T-cell (primary cell): ENCODE results near the gene FXR1. TPM values are rescaled to one million over a fixed set of nuclear protein-coding genes. Genes with fewer than 3 reads are reported as not detected.
"Not testable (repeated sequence)": the region's sequence is repeated elsewhere in the genome, so short reads cannot be mapped to it uniquely, and the experiment has no call there.

Experiments
- ATAC-seq, 4 experiments: fragments of 200-7000 bp in 3 of 4; fragments of 150-1000 bp in 1 of 4; cut with Tn5 transposase; replicated peaks in 1 of 4; 1 replicate in 3 of 4; 2 replicates in 1 of 4; pipeline ENCODE4 v1.10.0; 2021; ENCODE audit warnings: moderate library complexity in 3 of 4, mild to moderate bottlenecking in 2 of 4, moderate number of reproducible peaks in 1 of 4
- CTCF ChIA-PET, 2 donors: fragments of 300-600 bp; sonication (Branson Sonifier 250); formaldehyde crosslinking; loops; one replicate each; lab custom pipeline; 2022; ENCODE audit warnings: antibody characterized with exemption in 2 of 2; lab: Charles Lee
- POLR2A ChIA-PET, 2 donors: fragments of 300-600 bp; sonication (Branson Sonifier 250); formaldehyde crosslinking; loops; one replicate each; lab custom pipeline; 2022; ENCODE audit warnings: antibody characterized with exemption in 2 of 2; lab: Charles Lee
- DNase-seq, 35 experiments: peaks; one replicate each; pipeline versions ENCODE4 v3.0.0 to v3.0.0-alpha.2; 2013 to 2023
- H3K27ac ChIP-seq: one replicate; pipeline ENCODE4 v1.5.1; 2013; ENCODE audit warnings: low read length
- H3K27me3 ChIP-seq, 2 experiments: replicated peaks in 1 of 2; 1 replicate in 1 of 2; 2 replicates in 1 of 2; pipeline versions ENCODE4 v1.6.1 to v1.7.0; 2013; ENCODE audit warnings: low read length in 1 of 2, mixed read lengths in 1 of 2; ENCODE audit not compliant: control insufficient read depth in 2 of 2, insufficient read depth in 2 of 2; ENCODE audit errors: extremely low read depth in 1 of 2
- H3K36me3 ChIP-seq, 2 donors: 1 replicate in 1 of 2; 2 replicates in 1 of 2; pipeline versions ENCODE4 v1.6.1 to v1.7.0; 2013; ENCODE audit warnings: low read length in 1 of 2; ENCODE audit not compliant: control insufficient read depth in 2 of 2, insufficient read depth in 1 of 2; ENCODE audit errors: extremely low read depth in 1 of 2
- H3K4me1 ChIP-seq, 2 experiments: 1 replicate in 1 of 2; 2 replicates in 1 of 2; pipeline versions ENCODE4 v1.6.1 to v1.7.0; 2013; ENCODE audit warnings: low read length in 2 of 2, mixed read lengths in 1 of 2; ENCODE audit not compliant: insufficient read depth in 2 of 2, control insufficient read depth in 1 of 2; ENCODE audit errors: extremely low read depth in 1 of 2
- H3K4me3 ChIP-seq, 2 donors: 1 replicate in 1 of 2; 2 replicates in 1 of 2; pipeline versions ENCODE4 v1.5.1 to v1.7.0; 2013; ENCODE audit warnings: mild to moderate bottlenecking in 2 of 2, low read length in 1 of 2, moderate library complexity in 1 of 2; ENCODE audit not compliant: control insufficient read depth in 1 of 2; ENCODE audit errors: extremely low read depth in 1 of 2
- H3K9me3 ChIP-seq: 2 replicates; pipeline ENCODE4 v1.7.0; 2013
- H3K27ac Mint-ChIP-seq, 2 donors: one replicate each; pipeline ENCODE4 v1.8.0; 2020 to 2021; ENCODE audit warnings: mild to moderate bottlenecking in 2 of 2, mixed read lengths in 2 of 2
- H3K27me3 Mint-ChIP-seq, 2 donors: one replicate each; pipeline ENCODE4 v1.8.0; 2021 to 2022; ENCODE audit warnings: mixed read lengths in 2 of 2
- H3K36me3 Mint-ChIP-seq: one replicate; pipeline ENCODE4 v1.8.0; 2021; ENCODE audit warnings: mixed read lengths
- H3K4me1 Mint-ChIP-seq, 3 donors: one replicate each; pipeline ENCODE4 v1.8.0; 2020 to 2022; ENCODE audit warnings: mixed read lengths in 3 of 3, mild to moderate bottlenecking in 1 of 3
- H3K4me3 Mint-ChIP-seq, 3 donors: one replicate each; pipeline ENCODE4 v1.8.0; 2020 to 2022; ENCODE audit warnings: mild to moderate bottlenecking in 3 of 3, mixed read lengths in 3 of 3, moderate library complexity in 3 of 3
- H3K9me3 Mint-ChIP-seq, 3 donors: one replicate each; pipeline ENCODE4 v1.8.0; 2020 to 2022; ENCODE audit warnings: mixed read lengths in 3 of 3
- WGBS: methylation state at CpG from one replicate; pipeline ENCODE4 v1.1.5; 2013; ENCODE audit warnings: missing lambda C conversion rate; ENCODE audit not compliant: insufficient coverage; 5-methylcytosine and 5-hydroxymethylcytosine counted together
- total RNA-seq, 35 experiments: library from RNA in 6 of 35; stranded (reverse) in 6 of 35; fragments of 120-200 nt in 1 of 35; gene quantifications; one replicate each; pipeline versions ENCODE4 v1.2.1 to v1.2.4 and lab custom pipeline; 2013 to 2026

FXR1 gene
- total RNA-seq (100 to 1,000 TPM in 3 of 5 donors, 10 to 100 TPM in 2; 97.5 to 150 (median 100) TPM), total RNA-seq (lab: John Stamatoyannopoulos, UW) (102 to 206 (median 150) reads per million in 29 experiments)
- total RNA-seq (2013) = 146 TPM

DNA sequence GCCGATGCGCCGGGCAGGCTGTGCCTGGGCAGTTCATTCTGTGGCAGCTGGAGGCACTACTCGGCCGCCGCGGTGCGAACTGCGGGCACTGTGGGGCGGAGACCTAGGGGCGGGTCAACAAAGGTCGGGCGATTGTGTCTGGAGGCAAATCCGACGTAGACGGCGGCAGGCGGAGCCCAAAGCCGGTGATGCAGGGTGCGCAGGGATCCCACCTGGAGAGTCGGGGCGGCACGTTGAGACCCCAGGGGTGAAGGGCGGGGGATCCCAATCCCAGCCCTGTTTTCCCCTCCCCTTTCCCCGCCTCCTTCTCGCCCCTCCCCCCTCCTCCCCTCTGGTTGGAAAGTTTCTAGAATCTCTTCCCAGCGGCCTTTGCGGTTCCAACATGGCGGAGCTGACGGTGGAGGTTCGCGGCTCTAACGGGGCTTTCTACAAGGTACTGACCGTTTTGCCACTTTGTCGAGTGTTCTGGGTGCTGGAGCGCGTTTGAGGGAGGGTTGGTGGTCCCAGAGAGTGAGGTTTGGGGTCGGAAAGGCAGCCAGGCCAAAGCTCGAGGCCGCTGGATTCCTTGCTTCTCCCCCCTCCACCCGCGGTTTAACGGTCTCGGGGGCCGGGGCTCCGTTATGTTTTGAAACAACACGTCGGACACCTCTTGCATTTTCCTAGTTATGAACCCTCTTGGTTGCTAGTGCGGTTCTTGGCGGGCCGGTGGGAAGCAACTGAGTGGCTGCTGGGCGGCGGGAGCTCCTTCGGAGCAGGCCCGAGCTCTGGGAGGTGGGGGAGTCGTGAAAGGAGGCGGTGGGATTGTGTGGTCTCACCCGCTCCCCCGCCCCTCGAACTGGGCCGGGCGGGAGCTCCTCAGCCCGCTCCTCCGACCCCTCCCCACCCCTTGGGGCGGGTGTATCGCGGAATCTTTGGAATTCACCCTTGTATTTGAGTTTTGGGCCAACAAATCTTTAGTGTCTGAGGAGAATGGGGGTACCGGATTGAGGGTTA lies at the start of gene FXR1:
Gene FXR1, plus strand, starts transcription at position 367 of the 993 bp plus-strand sequence. Its CDS starts 16 bp downstream, at position 383.
- peaks cover 0 to 5% of the 10 kb centered on the region in 2 donors for H3K36me3 ChIP-seq
- H3K9me3 Mint-ChIP-seq = no peaks in the 10 kb centered on the region
- DNase-seq = peak; percentile 73 to 92 (median 84)
- peak within 1 kb of the TSS; percentile 93 for H3K27ac ChIP-seq
- peak; percentile 92 to 97 (median 96) for ATAC-seq
- H3K36me3 Mint-ChIP-seq = peaks cover 15% of the 10 kb centered on the region
- WGBS = 0% methylated on average over 38 of the region's 68 CpGs
- H3K27me3 ChIP-seq = no peaks in the 10 kb centered on the region
- H3K4me1 ChIP-seq = peaks cover 18 to 21% of the 10 kb centered on the region in 2 experiments
- POLR2A ChIA-PET = interaction anchor here (0.5 to 1.6 kb wide), 9 partner anchors 16 to 1886 kb away, joined by 3 to 6 read pairs (median 4); no protein-coding TSS in a partner anchor
- H3K27me3 Mint-ChIP-seq = no peaks in the 10 kb centered on the region
- peak within 1 kb of the TSS; percentile 99 for H3K27ac Mint-ChIP-seq
- H3K4me3 ChIP-seq = peak within 1 kb of the TSS; percentile 94 to 99
- peaks cover 68 to 72% (median 69%) of the 10 kb centered on the region in 3 donors for H3K4me1 Mint-ChIP-seq
- CTCF ChIA-PET = interaction anchor here (0.6 to 1.7 kb wide), 15 partner anchors 8 to 1308 kb away, joined by 3 to 8 read pairs (median 4); partner anchors contain the start of genes MRPL47 (in 1 of the 2), NDUFB5 (in 1 of the 2) and TTC14 (in 1 of the 2)
- H3K4me3 Mint-ChIP-seq = peak within 1 kb of the TSS; percentile 90 to 96 (median 94)
- no peaks in the 10 kb centered on the region for H3K9me3 ChIP-seq

DNA sequence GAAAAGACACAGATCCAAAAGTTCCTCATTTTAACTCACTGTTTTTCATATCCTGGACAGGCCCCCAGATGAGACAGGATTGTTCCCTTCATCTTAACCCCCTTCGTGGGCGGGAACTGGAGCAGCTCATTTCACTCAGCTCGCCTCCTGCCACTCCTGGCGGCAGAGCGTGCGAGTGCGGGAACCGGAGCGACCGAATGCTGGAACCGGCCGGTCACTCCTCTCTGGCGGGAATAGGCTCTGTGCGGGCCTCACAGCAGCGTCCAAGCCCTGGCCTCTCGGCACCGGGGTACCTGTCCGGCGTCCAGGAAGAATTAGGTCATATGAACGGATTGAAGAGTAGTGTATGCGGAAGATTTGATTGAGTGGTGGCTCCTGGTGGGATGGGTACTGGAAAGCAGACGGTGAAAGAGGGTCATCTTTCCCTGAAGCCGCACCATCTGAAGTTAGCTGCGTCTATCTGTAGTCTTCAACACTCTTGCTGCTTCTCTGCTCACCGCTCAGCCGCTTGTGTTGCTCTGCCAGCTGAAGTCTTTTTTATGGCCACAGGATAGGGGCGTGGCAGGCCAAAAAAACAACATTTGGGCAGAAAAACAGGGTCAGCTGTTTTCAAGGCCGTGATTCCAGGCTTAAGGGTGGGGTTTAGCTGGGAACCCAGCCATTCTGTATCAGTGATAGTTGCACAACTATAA lies 42.3 kb upstream of the FXR1 start:
- no peak overlapping the region for H3K27ac ChIP-seq
- 38% methylated on average over 26 of the region's 28 CpGs for WGBS
- peaks cover 7 to 8% (median 8%) of the 10 kb centered on the region in 3 donors for H3K4me1 Mint-ChIP-seq

DNA sequence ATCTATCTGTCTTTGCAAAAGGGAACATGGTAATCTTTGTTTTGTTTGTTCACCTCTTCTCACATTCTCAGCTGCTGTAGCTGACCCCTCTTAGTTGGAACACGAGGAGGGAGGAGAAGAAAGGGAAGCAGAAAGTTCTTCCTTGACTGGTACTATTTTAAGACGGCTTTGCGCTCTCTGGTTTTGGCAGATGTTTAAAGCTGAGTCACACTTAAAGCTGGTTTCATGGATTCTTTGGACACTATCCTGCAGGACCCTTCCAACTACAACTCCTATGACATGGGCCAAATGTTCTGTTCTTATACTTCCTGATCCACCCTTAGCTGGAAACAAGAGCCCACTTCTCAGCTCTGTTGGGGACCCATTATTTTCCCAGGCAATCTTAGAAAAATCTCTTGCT lies 40.6 kb upstream of the FXR1 start:
- Mint-ChIP-seq H3K9me3 (peaks cover 0 to 6% (median 0%) of the 10 kb centered on the region in 3 donors), H3K27me3 (peaks cover 35 to 49% of the 10 kb centered on the region in 2 donors), H3K36me3 (no peaks in the 10 kb centered on the region), H3K4me3 (no peak overlapping the region), H3K4me1 (peaks cover 7 to 8% (median 8%) of the 10 kb centered on the region in 3 donors), H3K27ac (no peak overlapping the region)
- Histone ChIP-seq H3K4me1 (no peaks in the 10 kb centered on the region), H3K9me3 (no peaks in the 10 kb centered on the region), H3K4me3 (no peak overlapping the region), H3K27me3 (peaks cover 2 to 14% of the 10 kb centered on the region in 2 experiments), H3K27ac (no peak overlapping the region), H3K36me3 (no peaks in the 10 kb centered on the region)
- POLR2A ChIA-PET = no interaction called here
- no CpG with 5 or more reads among the region's 3 CpGs for WGBS
- DNase-seq (no peak), ATAC-seq (no peak)
- CTCF ChIA-PET = no interaction called here

More for the DNA sequence above, 42.3 kb upstream of the FXR1 start:
- POLR2A ChIA-PET = no interaction called here
- Mint-ChIP-seq H3K27me3 (peaks cover 32 to 46% of the 10 kb centered on the region in 2 donors), H3K36me3 (no peaks in the 10 kb centered on the region), H3K4me3 (peak overlapping the region in 2 of 3 donors; percentile 5 to 45), H3K9me3 (peaks cover 0 to 6% (median 0%) of the 10 kb centered on the region in 3 donors), H3K27ac (no peak overlapping the region)
- CTCF ChIA-PET = no interaction called here
- no peak overlapping the region for H3K4me3 ChIP-seq
- no peaks in the 10 kb centered on the region for H3K4me1 ChIP-seq
- peaks cover 2 to 16% of the 10 kb centered on the region in 2 experiments for H3K27me3 ChIP-seq
- DNase-seq (no peak), ATAC-seq (no peak)
- no peaks in the 10 kb centered on the region for H3K9me3 ChIP-seq
- no peaks in the 10 kb centered on the region for H3K36me3 ChIP-seq

DNA sequence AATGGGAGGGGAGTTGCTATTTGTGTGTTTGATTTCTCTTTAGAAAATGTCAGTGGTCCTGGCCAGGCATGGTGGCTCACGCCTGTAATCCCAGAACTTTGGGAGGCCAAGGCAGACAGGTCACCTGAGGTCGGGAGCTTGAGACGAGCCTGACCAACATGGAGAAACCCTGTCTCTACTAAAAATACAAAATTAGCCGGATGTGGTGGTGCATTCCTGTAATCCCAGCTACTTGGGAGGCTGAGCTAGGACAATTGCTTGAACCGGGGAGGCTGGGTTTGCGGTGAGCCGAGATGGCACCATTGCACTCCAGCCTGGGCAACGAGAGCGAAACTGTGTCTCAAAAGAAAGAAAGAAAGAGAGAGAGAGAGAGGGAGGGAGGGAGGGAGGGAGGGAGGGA lies 40.0 kb upstream of the FXR1 start:
- DNase-seq, H3K27ac ChIP-seq, H3K9me3 Mint-ChIP-seq, H3K4me3 ChIP-seq, H3K27ac Mint-ChIP-seq, H3K36me3 ChIP-seq, H3K4me3 Mint-ChIP-seq, H3K9me3 ChIP-seq, ATAC-seq, H3K4me1 Mint-ChIP-seq, H3K4me1 ChIP-seq, H3K36me3 Mint-ChIP-seq, POLR2A ChIA-PET: not testable (repeated sequence)
- WGBS = 93% methylated on average over 3 of the region's 9 CpGs
- peaks cover 2 to 14% of the 10 kb centered on the region in 2 experiments for H3K27me3 ChIP-seq
- CTCF ChIA-PET = interaction anchor here in 1 of 2 donors (0.6 kb wide), 1 partner anchor 49 kb away, joined by 8 read pairs; no protein-coding TSS in a partner anchor
- H3K27me3 Mint-ChIP-seq = peaks cover 35 to 52% of the 10 kb centered on the region in 2 donors

DNA sequence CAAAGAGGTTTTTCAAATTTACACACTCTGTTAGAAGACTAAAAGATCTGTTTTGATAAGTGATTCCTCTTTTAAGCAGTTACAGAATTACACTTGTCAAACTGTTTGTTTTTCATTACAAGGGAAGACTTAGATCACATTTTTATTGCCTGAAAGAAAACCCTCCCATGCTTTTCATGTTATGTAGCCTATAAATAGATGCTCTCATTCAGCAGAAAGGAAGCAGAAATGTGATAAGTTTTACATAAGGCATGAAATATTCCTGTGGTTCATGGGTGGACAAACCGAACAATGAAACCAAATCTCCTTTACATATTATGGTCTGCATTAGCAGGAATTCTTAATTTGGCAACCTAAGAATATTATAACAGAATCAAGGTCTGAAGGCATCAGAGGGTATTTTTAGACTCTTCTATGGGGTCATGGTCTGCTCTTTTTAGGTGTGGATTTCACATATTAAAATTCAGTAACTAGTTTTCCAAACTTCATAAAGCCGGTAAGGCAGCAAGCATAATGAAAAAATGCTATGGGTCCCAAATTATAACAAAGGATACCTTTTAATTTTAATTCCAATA lies 37.3 kb upstream of the FXR1 start:
- Histone ChIP-seq H3K4me3 (no peak overlapping the region), H3K9me3 (no peaks in the 10 kb centered on the region), H3K36me3 (no peaks in the 10 kb centered on the region), H3K27ac (no peak overlapping the region), H3K4me1 (no peaks in the 10 kb centered on the region), H3K27me3 (peaks cover 2 to 10% of the 10 kb centered on the region in 2 experiments)
- H3K27me3 Mint-ChIP-seq = peaks cover 21 to 30% of the 10 kb centered on the region in 2 donors
- ChIA-PET CTCF (no interaction called here), POLR2A (no interaction called here)
- no CpG with 5 or more reads among the region's 2 CpGs for whole genome bisulfite sequencing
- no peaks in the 10 kb centered on the region for H3K9me3 Mint-ChIP-seq
- DNase-seq (no peak), ATAC-seq (no peak)
- no peak overlapping the region for H3K27ac Mint-ChIP-seq
- no peak overlapping the region for H3K4me3 Mint-ChIP-seq
- no peaks in the 10 kb centered on the region for H3K36me3 Mint-ChIP-seq
- H3K4me1 Mint-ChIP-seq = peaks cover 3% of the 10 kb centered on the region in 3 donors
